GM12878 (cell line): ENCODE measurements around the gene NDOR1. TPM values are rescaled to one million over a fixed set of nuclear protein-coding genes. Genes with fewer than 3 reads are reported as not detected.

ENCODE experiments used
- ASH2L ChIP-seq: fragments of 300-600, 200-600 bp; sonication (generic); IDR thresholded peaks from 2 replicates; pipeline ENCODE4 v1.6.1; 2017; ENCODE audit warnings: low read depth, mild to moderate bottlenecking, borderline replicate concordance
- CREM ChIP-seq: IDR thresholded peaks from 2 replicates; pipeline ENCODE4 v1.6.1; 2014; ENCODE audit warnings: antibody characterized with exemption, low read depth
- CTCF ChIP-seq, 3 experiments: IDR thresholded peaks in 2 of 3; conservative IDR thresholded peaks in 1 of 3; 2 replicates each; pipeline ENCODE4 v1.5.1; 2011; ENCODE audit warnings: low read depth in 3 of 3, low read length in 3 of 3, mild to moderate bottlenecking in 3 of 3, control low read depth in 2 of 3, moderate library complexity in 2 of 3, inconsistent platforms in 1 of 3, mixed read lengths in 1 of 3; ENCODE audit not compliant: control insufficient read depth in 2 of 3, insufficient read depth in 1 of 3; ENCODE audit errors: extremely low read depth in 1 of 3
- EED ChIP-seq: sonication (generic); IDR thresholded peaks from 2 replicates; pipeline ENCODE4 v1.6.1; 2016; ENCODE audit warnings: antibody characterized with exemption, low read depth
- HDGF ChIP-seq: fragments of 450-650 bp; IDR thresholded peaks from 2 replicates; pipeline ENCODE4 v1.6.1; 2016; ENCODE audit warnings: antibody characterized with exemption
- IKZF2 ChIP-seq, 2 experiments: fragments of 450-650 bp; IDR thresholded peaks; 2 replicates each; pipeline ENCODE4 v1.6.1; 2017; ENCODE audit warnings: mild to moderate bottlenecking in 2 of 2, moderate library complexity in 2 of 2
- IRF3 ChIP-seq: fragments of 450-650 bp; IDR thresholded peaks from 2 replicates; pipeline ENCODE4 v1.6.1; 2014; ENCODE audit warnings: mild to moderate bottlenecking
- MXI1 ChIP-seq: fragments of 150-350 bp; IDR thresholded peaks from 2 replicates; pipeline ENCODE4 v1.6.1; 2011; ENCODE audit warnings: low read depth, mild to moderate bottlenecking, inconsistent platforms, low read length, improper control_type of control experiment
- NFYA ChIP-seq: IDR thresholded peaks from 2 replicates; pipeline ENCODE4 v1.6.1; 2011; ENCODE audit warnings: low read depth, mild to moderate bottlenecking, low read length, improper control_type of control experiment, borderline replicate concordance
- NR2F1 ChIP-seq: fragments of 450-650 bp; conservative IDR thresholded peaks from 2 replicates; pipeline ENCODE4 v1.6.1; 2017; ENCODE audit warnings: mild to moderate bottlenecking
- PAX8 ChIP-seq: fragments of 450-650 bp; IDR thresholded peaks from 2 replicates; pipeline ENCODE4 v1.6.1; 2017; ENCODE audit warnings: mild to moderate bottlenecking, moderate library complexity
- POLR2AphosphoS5 ChIP-seq: IDR thresholded peaks from 2 replicates; pipeline ENCODE4 v1.6.1; 2011; ENCODE audit warnings: mild to moderate bottlenecking, low read length, inconsistent platforms
- RAD21 ChIP-seq: IDR thresholded peaks from 2 replicates; pipeline ENCODE4 v1.6.1; 2011; ENCODE audit warnings: mild to moderate bottlenecking, low read depth, low read length, moderate library complexity; ENCODE audit not compliant: insufficient read depth
- SMARCA5 ChIP-seq: fragments of 450-650 bp; IDR thresholded peaks from 2 replicates; pipeline ENCODE4 v1.6.1; 2017; ENCODE audit warnings: mild to moderate bottlenecking
- SP1 ChIP-seq: IDR thresholded peaks from one replicate; pipeline ENCODE4 v1.6.1; 2011; ENCODE audit warnings: low read depth, low read length
- STAT1 ChIP-seq: fragments of 450-650 bp; conservative IDR thresholded peaks from 2 replicates; pipeline ENCODE4 v1.6.1; 2014; ENCODE audit warnings: antibody characterized with exemption, mild to moderate bottlenecking
- TAF1 ChIP-seq: IDR thresholded peaks from 2 replicates; pipeline ENCODE4 v1.6.1; 2011; ENCODE audit warnings: mild to moderate bottlenecking, low read depth, low read length, borderline replicate concordance
- TCF3 ChIP-seq: IDR thresholded peaks from 2 replicates; pipeline ENCODE4 v1.6.1; 2012; ENCODE audit warnings: low read depth, mild to moderate bottlenecking, low read length, borderline replicate concordance; ENCODE audit not compliant: insufficient read depth
- polyA plus RNA-seq, 11 experiments: library from polyadenylated mRNA; depleted of rRNA in 4 of 11; unstranded in 6 of 11; stranded (reverse) in 5 of 11; fragments of >200 nt; fragmentation: Nextera tagmentation in 4 of 11; fragmentation: Illumina TruSeq in 1 of 11; extraction: Ambion mirVana in 4 of 11; extraction: Trizol in 1 of 11; gene quantifications; 1 replicate in 1 of 11; 2 replicates in 10 of 11; pipeline versions ENCODE4 v1.2.1 to v1.2.3, GENCODE V29; 2011 to 2016; ENCODE audit warnings: inconsistent platforms in 2 of 11, missing spikeins in 2 of 11, low read depth in 1 of 11
- total RNA-seq, 4 experiments: library from RNA; depleted of rRNA in 3 of 4; stranded (reverse); fragments of >200 nt in 3 of 4; fragmentation: Illumina TruSeq in 1 of 4; extraction: Trizol in 1 of 4; gene quantifications; 2 replicates each; pipeline versions ENCODE4 v1.2.1 to v1.2.3, GENCODE V29; 2013 to 2021
- TF ChIP-seq, protein P1 (sequence below): fragments of 450-650 bp; formaldehyde crosslinking; IDR thresholded peaks from 2 replicates; pipeline ENCODE4 v1.4.0; 2020; ENCODE audit warnings: mild to moderate bottlenecking, moderate library complexity
- TF ChIP-seq, protein P2 (sequence below): fragments of 450-650 bp; IDR thresholded peaks from 2 replicates; pipeline ENCODE4 v1.6.1; 2017; ENCODE audit warnings: low read depth, mild to moderate bottlenecking, moderate library complexity
- TF ChIP-seq, protein P3 (sequence below): IDR thresholded peaks from 2 replicates; pipeline ENCODE4 v1.6.1; 2011; ENCODE audit warnings: low read depth, low read length, improper control_type of control experiment, borderline replicate concordance

NDOR1 gene
- total and polyA plus RNA-seq, 10 of the 15 experiments (the other 5 are each of a cell fraction or from before 2014, with no cell fraction given) = 0.04 to 32.9 (median 11.1) TPM

- TF ChIP-seq, protein P1, sequence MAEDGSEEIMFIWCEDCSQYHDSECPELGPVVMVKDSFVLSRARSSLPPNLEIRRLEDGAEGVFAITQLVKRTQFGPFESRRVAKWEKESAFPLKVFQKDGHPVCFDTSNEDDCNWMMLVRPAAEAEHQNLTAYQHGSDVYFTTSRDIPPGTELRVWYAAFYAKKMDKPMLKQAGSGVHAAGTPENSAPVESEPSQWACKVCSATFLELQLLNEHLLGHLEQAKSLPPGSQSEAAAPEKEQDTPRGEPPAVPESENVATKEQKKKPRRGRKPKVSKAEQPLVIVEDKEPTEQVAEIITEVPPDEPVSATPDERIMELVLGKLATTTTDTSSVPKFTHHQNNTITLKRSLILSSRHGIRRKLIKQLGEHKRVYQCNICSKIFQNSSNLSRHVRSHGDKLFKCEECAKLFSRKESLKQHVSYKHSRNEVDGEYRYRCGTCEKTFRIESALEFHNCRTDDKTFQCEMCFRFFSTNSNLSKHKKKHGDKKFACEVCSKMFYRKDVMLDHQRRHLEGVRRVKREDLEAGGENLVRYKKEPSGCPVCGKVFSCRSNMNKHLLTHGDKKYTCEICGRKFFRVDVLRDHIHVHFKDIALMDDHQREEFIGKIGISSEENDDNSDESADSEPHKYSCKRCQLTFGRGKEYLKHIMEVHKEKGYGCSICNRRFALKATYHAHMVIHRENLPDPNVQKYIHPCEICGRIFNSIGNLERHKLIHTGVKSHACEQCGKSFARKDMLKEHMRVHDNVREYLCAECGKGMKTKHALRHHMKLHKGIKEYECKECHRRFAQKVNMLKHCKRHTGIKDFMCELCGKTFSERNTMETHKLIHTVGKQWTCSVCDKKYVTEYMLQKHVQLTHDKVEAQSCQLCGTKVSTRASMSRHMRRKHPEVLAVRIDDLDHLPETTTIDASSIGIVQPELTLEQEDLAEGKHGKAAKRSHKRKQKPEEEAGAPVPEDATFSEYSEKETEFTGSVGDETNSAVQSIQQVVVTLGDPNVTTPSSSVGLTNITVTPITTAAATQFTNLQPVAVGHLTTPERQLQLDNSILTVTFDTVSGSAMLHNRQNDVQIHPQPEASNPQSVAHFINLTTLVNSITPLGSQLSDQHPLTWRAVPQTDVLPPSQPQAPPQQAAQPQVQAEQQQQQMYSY (CRISPR knock-in tag) = no peak
- TF ChIP-seq MXI1 (peak; percentile 62; the same call in 1 of the 2 replicates), TAF1 (no peak), IRF3 (0 out of 2 replicates have a peak, but pooled peaks have one; percentile 21), SP1 (peak; percentile 23), RAD21 (peak; percentile 79), SMARCA5 (peak; percentile 95), STAT1 (0 out of 2 replicates have a peak, but pooled peaks have one; percentile 76), TCF3 (peak; percentile 80; the same call in 1 of the 2 replicates), CREM (peak; percentile 23; the same call in 1 of the 2 replicates), NR2F1 (peak; percentile 66), ASH2L (no peak), EED (peak; percentile 68), HDGF (0 out of 2 replicates have a peak, but pooled peaks have one; percentile 41), POLR2AphosphoS5 (no peak), CTCF (IDR thresholded peaks at IDR 0.05 in 2 of 3, conservative IDR thresholded peaks at IDR 0.05 in 1 of 3; ENCODE audit: control insufficient read depth in 2 of 3, extremely low read depth in 1 of 3, insufficient read depth in 1 of 3, low read depth in 3 of 3, low read length in 3 of 3) (peak; percentile 99 to 100 (median 100); a peak in 5 of 6 replicates), NFYA (no peak), IKZF2 (IDR thresholded peaks at IDR 0.05) (peak; percentile 85 to 89; a peak in 3 of 4 replicates), PAX8 (no peak)
- TF ChIP-seq, protein P2, sequence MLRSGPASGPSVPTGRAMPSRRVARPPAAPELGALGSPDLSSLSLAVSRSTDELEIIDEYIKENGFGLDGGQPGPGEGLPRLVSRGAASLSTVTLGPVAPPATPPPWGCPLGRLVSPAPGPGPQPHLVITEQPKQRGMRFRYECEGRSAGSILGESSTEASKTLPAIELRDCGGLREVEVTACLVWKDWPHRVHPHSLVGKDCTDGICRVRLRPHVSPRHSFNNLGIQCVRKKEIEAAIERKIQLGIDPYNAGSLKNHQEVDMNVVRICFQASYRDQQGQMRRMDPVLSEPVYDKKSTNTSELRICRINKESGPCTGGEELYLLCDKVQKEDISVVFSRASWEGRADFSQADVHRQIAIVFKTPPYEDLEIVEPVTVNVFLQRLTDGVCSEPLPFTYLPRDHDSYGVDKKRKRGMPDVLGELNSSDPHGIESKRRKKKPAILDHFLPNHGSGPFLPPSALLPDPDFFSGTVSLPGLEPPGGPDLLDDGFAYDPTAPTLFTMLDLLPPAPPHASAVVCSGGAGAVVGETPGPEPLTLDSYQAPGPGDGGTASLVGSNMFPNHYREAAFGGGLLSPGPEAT = peak; percentile 82
- TF ChIP-seq, protein P3, sequence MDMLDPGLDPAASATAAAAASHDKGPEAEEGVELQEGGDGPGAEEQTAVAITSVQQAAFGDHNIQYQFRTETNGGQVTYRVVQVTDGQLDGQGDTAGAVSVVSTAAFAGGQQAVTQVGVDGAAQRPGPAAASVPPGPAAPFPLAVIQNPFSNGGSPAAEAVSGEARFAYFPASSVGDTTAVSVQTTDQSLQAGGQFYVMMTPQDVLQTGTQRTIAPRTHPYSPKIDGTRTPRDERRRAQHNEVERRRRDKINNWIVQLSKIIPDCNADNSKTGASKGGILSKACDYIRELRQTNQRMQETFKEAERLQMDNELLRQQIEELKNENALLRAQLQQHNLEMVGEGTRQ = no peak; the same call in 1 of the 2 replicates
Observed at GRCh38 chr9:137236238-137236935, 30.9 kb downstream of the NDOR1 start (continued).
